HG03025 (cell line): Measurements from ENCODE around the gene GABRB3.

Source experiments
- ATAC-seq: cut with Tn5 transposase; IDR thresholded peaks from one replicate; pipeline ENCODE4 v1.9.1; 2021; ENCODE audit warnings: mild to moderate bottlenecking, moderate library complexity; ENCODE audit not compliant: unreplicated experiment, low FRiP score

GABRB3 gene

DNA sequence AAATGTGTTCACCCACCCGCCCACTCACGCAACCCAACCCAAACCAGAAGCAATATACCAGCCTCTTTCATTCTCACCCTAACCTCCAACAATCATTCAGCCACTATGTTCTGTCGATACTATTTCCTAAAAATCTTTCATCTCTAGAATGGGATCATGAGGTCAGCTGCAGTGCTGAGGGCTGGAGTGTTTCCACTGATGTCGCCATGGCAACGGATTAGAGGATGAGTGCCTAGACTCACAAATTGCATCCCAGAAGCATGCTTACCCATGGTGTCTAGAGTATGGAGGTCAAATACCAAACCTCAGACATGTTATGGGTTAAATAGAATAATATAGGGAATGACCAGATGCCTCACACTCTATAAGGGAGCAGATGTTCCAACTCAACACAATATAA lies 138.5 kb downstream of the GABRB3 start:
- no peak for ATAC-seq

GRCh38 chr15:26632500-26632899 lies 140.4 kb downstream of the GABRB3 start:
- ATAC-seq = no peak

GRCh38 chr15:26631894-26632293 lies 141.0 kb downstream of the GABRB3 start:
- no peak for ATAC-seq

- no peak for ATAC-seq
Observed at GRCh38 chr15:26630857-26631256, 142.0 kb downstream of the GABRB3 start.

DNA sequence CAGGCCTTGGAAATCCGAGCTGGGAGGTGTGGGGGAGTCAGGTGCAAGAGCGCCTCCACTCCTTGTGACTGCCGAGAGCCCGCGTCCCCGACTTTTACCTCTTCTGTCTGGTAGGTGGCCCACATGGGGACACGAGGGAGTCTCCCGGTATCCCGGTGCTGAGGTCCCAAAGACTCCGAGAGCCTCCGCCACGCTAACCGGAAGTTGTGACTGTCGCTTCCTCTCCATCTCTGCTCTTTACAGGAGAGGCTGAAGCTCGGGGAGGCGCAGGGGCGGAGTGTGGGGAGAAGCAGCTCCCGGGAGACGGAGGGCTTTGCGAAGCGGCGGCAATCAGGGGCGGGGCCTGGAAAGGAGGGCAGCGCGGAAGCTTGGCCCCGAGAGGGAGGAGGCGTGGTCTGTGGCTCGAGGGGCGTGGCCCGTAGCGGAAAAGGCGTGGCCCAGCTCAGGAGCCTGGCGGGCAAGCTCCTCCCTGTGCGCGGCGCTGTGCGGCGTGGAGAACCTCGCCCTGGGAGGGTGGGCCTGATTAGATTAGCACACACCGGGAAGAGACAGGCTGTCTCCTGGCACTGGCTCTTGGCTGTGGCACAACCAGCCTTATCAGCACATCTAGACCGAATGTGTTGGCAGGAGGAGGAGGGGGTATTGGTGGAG lies 143.9 kb downstream of the GABRB3 start:
- ATAC-seq = no peak

- ATAC-seq = no peak
Observed at GRCh38 chr15:26628071-26628470, 144.8 kb downstream of the GABRB3 start.

GRCh38 chr15:26624128-26624527 lies 148.7 kb downstream of the GABRB3 start:
- no peak for ATAC-seq

- ATAC-seq = no peak
Observed at GRCh38 chr15:26623071-26623470, 149.8 kb downstream of the GABRB3 start.

DNA sequence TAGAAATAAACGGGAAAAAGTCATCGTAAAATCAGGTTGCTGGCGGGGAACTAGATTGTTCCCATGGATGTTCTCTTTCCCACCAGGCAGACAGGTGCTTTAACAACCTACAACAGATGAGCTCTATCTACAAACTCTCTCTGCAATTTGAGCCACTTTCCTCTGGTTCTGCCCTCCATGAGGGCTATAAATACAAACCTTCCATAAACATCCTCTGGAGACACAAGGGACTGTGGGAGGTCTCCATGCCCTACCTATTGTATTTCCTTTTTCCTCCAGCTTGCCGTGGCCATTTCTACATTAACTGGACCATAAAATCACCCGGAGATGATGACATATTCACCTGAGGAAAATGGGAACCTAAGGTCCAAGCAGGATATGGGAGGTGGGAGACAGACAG lies 151.1 kb downstream of the GABRB3 start:
- ATAC-seq = no peak

- no peak for ATAC-seq
Observed at GRCh38 chr15:26620528-26621458, 152.1 kb downstream of the GABRB3 start.

DNA sequence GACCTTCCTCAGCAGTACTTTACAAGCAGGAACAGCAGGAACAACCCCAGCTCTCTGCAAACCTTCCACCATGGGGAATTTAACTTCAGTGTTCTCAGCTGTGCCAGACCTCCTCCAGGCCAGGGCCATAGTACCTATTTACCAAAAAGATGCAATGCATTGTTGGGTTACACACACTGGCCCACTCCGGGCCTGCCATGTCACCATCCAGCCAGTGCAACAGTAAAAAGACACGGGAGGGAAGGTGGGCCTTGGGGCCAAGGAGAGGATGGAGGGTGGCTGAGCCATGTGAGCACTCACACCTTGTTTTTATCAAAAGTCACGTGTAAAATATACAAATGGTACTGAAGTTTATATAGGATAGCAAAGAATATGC lies 157.0 kb downstream of the GABRB3 start:
- ATAC-seq = no peak

GRCh38 chr15:26615188-26615926 lies 157.5 kb downstream of the GABRB3 start:
- no peak for ATAC-seq

- ATAC-seq = no peak
Observed at GRCh38 chr15:26614734-26615133, 158.1 kb downstream of the GABRB3 start.

- ATAC-seq = no peak
Observed at GRCh38 chr15:26598704-26599103, 174.2 kb downstream of the GABRB3 start.

DNA sequence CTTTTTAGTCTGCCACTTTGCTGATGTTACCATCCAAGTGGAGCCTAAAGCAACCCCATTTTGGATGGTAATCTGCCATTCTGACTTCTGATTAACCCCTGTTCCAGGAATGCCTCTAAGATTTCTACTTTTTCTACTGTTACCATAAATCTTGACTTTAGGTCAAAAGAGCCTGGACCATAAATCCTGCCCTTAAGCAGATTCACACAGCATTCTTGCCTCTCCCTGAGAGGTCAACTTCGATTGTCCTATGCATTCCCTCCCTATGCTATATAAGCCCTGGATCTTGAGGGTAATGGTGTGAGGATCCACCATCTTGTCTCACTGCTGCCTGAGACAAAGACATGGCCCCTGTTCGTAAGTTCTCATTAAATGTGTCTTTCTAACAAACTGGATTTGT lies 177.3 kb downstream of the GABRB3 start:
- no peak for ATAC-seq

DNA sequence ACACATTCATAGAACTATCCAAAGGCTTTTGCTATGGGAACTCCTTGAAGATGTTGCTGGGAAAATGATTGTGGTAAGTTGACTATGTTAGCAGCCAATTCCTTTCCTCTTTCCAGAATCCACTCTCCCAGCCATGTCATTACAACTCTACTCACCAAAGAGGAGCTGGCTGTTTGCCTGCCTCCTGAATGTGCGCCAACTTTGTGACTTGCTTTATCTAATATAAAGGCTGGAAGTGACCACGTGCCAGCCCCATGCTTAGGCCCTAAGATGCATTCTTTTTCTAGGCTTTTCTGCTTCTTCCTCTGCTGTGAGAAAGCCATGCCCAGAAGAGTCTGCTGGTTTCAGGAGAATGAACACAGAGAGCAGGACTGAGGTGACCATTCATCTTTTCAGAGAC lies 182.2 kb downstream of the GABRB3 start:
- no peak for ATAC-seq

DNA sequence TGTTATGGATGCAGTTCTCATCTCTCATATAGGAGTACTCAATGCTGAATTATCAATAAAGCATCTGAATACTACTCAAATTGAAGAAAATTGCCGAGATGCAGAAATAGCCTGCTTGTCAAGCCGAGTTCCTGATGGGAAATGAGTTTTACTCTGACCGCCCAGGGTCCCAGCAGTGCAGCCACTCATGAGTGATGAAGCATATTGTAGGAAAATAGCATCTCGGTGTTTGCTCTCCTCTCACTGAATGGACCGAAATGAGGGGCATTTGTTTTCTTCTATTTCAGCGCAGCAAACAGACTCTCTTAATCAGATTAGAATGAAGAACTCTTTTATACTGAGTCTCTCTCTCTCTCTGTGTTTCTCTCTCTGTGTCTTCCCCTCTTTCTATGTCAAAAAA lies 190.0 kb downstream of the GABRB3 start:
- ATAC-seq = no peak

GRCh38 chr15:26580943-26581342 lies 191.9 kb downstream of the GABRB3 start:
- ATAC-seq = no peak

DNA sequence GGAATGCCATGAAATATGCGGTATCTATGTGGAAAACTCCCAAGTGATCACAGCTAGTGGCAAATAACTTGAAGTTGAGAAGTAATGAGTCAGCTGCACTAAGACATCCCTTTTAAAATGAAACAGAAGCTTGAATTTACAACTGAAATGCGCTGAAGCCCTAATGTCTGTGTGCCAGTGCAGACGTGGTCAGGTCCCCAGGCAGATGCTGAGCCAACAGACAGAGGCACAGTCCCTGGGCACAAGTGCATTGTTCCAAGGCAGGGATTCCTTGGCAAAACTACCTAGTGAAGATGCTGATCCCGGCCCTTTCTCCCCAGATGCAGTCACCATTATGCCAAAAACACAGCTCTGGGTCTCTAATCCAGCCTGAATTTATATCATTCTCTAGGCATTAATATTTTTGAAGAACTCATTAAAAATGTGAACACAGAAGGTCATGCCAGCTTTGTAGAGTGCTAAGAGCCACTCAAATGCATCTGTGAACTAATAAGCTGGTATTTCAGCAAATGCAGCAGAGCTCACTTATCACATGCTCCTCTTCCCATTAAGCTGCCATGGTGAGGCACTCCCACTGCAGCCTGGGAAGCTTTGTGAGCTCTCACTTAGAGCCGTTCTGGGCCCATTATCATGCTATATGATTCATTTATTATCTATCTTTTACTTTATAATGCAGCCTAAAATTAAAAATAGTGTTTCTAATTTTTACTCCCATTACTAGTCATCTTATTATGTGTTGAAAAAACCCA lies 200.1 kb downstream of the GABRB3 start:
- ATAC-seq = no peak

DNA sequence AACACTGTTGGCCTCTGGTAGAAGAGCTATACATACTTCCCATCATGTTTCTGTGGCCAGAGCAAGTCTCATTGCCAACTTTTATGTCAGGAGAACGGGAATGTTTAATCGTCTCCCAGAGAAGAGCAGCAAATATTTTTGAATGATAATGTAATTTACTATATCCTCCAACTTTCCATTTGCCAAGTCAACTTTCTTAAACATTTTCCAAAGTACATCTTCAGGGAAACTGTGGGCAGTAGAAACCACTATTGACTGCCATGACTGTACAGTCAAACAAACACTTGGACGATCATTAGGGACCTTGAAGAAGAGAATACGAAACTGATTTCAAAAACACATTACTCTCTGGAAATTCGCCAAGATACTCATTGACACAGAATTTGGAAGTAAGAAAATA lies 201.5 kb downstream of the GABRB3 start:
- ATAC-seq = no peak

GRCh38 chr15:26565542-26565941 lies 207.3 kb downstream of the GABRB3 start:
- no peak for ATAC-seq
